IMR-90 (cell line): Measurements from ENCODE around the gene EDIL3. TPM values are rescaled to one million over a fixed set of nuclear protein-coding genes. Genes with fewer than 3 reads are reported as not detected.
A peak's percentile ranks its signal among the peaks of the same experiment; 100 is the strongest.

Experiments used
- ATAC-seq: fragments of 200-7000 bp; cut with Tn5 transposase; 2 replicates; pipeline ENCODE4 v1.9.1; 2020; ENCODE audit warnings: low read depth, mild to moderate bottlenecking, moderate library complexity
- BruUV-seq: library from RNA; stranded (reverse); fragments of 400-500 nt; replicated peaks from 2 replicates; lab custom pipeline; 2021; lab: Mats Ljungman, UMichigan
- CTCF ChIA-PET: fragments of 300-600 bp; formaldehyde crosslinking; extraction: SDS; loops from one replicate; lab custom pipeline; 2021; ENCODE audit warnings: antibody characterized with exemption; lab: Yijun Ruan, JAX
- POLR2A ChIA-PET: fragments of 300-600 bp; sonication (Branson Sonifier 250); formaldehyde crosslinking; loops from one replicate; lab custom pipeline; 2022; ENCODE audit warnings: antibody characterized with exemption; ENCODE audit not compliant: unreplicated experiment; lab: Charles Lee
- DNase-seq: peaks from one replicate; pipeline ENCODE4 v3.0.0; 2013
- H2AFZ ChIP-seq: replicated peaks from 2 replicates; pipeline ENCODE3; 2013; ENCODE audit warnings: low read length, mild to moderate bottlenecking; ENCODE audit not compliant: poor library complexity
- H2AK5ac ChIP-seq: 2 replicates; pipeline ENCODE4 v1.6.1; 2013; ENCODE audit warnings: low read depth, low read length, inconsistent platforms
- H2AK9ac ChIP-seq: replicated peaks from 2 replicates; pipeline ENCODE3; 2013; ENCODE audit warnings: mild to moderate bottlenecking, low read depth, low read length, moderate library complexity; ENCODE audit not compliant: poor library complexity
- H2BK120ac ChIP-seq: 2 replicates; pipeline ENCODE4 v1.6.1; 2013; ENCODE audit warnings: low read depth, low read length, inconsistent platforms
- H2BK15ac ChIP-seq: 3 replicates; pipeline ENCODE4 v1.6.1; 2013; ENCODE audit warnings: low read depth, low read length, inconsistent platforms
- H2BK20ac ChIP-seq: 2 replicates; pipeline ENCODE4 v1.6.1; 2013; ENCODE audit warnings: low read depth, mild to moderate bottlenecking, inconsistent platforms, low read length, moderate library complexity
- H2BK5ac ChIP-seq: 2 replicates; pipeline ENCODE4 v1.6.1; 2013; ENCODE audit warnings: mild to moderate bottlenecking, low read depth, low read length, inconsistent platforms; ENCODE audit not compliant: poor library complexity, severe bottlenecking
- H3K14ac ChIP-seq: replicated peaks from 2 replicates; pipeline ENCODE4 v1.6.1; 2013; ENCODE audit warnings: low read depth, low read length, inconsistent platforms
- H3K18ac ChIP-seq: 2 replicates; pipeline ENCODE4 v1.6.1; 2013; ENCODE audit warnings: low read depth, low read length, control low read depth
- H3K23ac ChIP-seq: 2 replicates; pipeline ENCODE4 v1.6.1; 2013; ENCODE audit warnings: low read depth, low read length, inconsistent platforms
- H3K27ac ChIP-seq: 2 replicates; pipeline ENCODE4 v1.5.1; 2013; ENCODE audit warnings: mild to moderate bottlenecking, control low read depth, low read length; ENCODE audit not compliant: insufficient read depth
- H3K27me3 ChIP-seq: 2 replicates; pipeline ENCODE4 v1.6.1; 2013; ENCODE audit warnings: low read length; ENCODE audit not compliant: control insufficient read depth, insufficient read depth
- H3K36me3 ChIP-seq: 2 replicates; pipeline ENCODE4 v1.6.1; 2013; ENCODE audit warnings: low read length, mixed read lengths; ENCODE audit not compliant: control insufficient read depth, insufficient read depth
- H3K4ac ChIP-seq: 2 replicates; pipeline ENCODE4 v1.6.1; 2013; ENCODE audit warnings: low read depth, low read length, inconsistent platforms
- H3K4me1 ChIP-seq: 2 replicates; pipeline ENCODE4 v1.6.1; 2013; ENCODE audit warnings: low read length, mixed read lengths; ENCODE audit not compliant: control insufficient read depth, insufficient read depth
- H3K4me2 ChIP-seq: 2 replicates; pipeline ENCODE4 v1.6.1; 2013; ENCODE audit warnings: low read depth, mild to moderate bottlenecking, control low read depth, low read length, moderate library complexity
- H3K4me3 ChIP-seq: 2 replicates; pipeline ENCODE4 v1.5.1; 2013; ENCODE audit warnings: low read depth, mild to moderate bottlenecking, control low read depth, low read length, moderate library complexity; ENCODE audit not compliant: insufficient read depth
- H3K56ac ChIP-seq: 2 replicates; pipeline ENCODE4 v1.6.1; 2013; ENCODE audit warnings: low read length, inconsistent platforms; ENCODE audit not compliant: insufficient read depth; ENCODE audit errors: extremely low read depth
- H3K79me1 ChIP-seq, 2 experiments: 2 replicates each; pipeline ENCODE4 v1.6.1; 2013; ENCODE audit warnings: low read length in 2 of 2, inconsistent platforms in 1 of 2, low read depth in 1 of 2
- H3K9ac ChIP-seq: 2 replicates; pipeline ENCODE4 v1.6.1; 2013; ENCODE audit warnings: low read depth, low read length, control low read depth
- H3K9me1 ChIP-seq: 2 replicates; pipeline ENCODE4 v1.6.1; 2013; ENCODE audit warnings: low read length, inconsistent platforms; ENCODE audit not compliant: insufficient read depth
- H3K9me3 ChIP-seq: 2 replicates; pipeline ENCODE4 v1.6.1; 2013; ENCODE audit warnings: low read length; ENCODE audit not compliant: control insufficient read depth, insufficient read depth
- H4K20me1 ChIP-seq: 2 replicates; pipeline ENCODE4 v1.6.1; 2013; ENCODE audit warnings: low read length, inconsistent platforms; ENCODE audit not compliant: insufficient read depth
- H4K5ac ChIP-seq: 2 replicates; pipeline ENCODE4 v1.6.1; 2013; ENCODE audit warnings: mild to moderate bottlenecking, low read depth, low read length, control low read depth
- H4K8ac ChIP-seq, 2 experiments: 2 replicates each; pipeline ENCODE4 v1.6.1; 2013; ENCODE audit warnings: low read depth in 2 of 2, low read length in 2 of 2, control low read depth in 1 of 2, inconsistent platforms in 1 of 2
- H4K91ac ChIP-seq: 2 replicates; pipeline ENCODE4 v1.6.1; 2013; ENCODE audit warnings: low read depth, low read length, inconsistent platforms; ENCODE audit not compliant: insufficient read depth
- BHLHE40 ChIP-seq: fragments of 150-350 bp; IDR thresholded peaks from 2 replicates; pipeline ENCODE4 v1.6.1; 2016; ENCODE audit warnings: mild to moderate bottlenecking, low read depth, low read length
- CEBPB ChIP-seq: IDR thresholded peaks from 2 replicates; pipeline ENCODE4 v1.6.1; 2012; ENCODE audit warnings: low read depth, low read length, improper control_type of control experiment
- FOS ChIP-seq: fragments of 150-350 bp; IDR thresholded peaks from 2 replicates; pipeline ENCODE4 v1.6.1; 2016; ENCODE audit warnings: low read depth, low read length
- WGBS, 2 experiments: methylation state at CpG; one replicate each; pipeline versions ENCODE4 v1.1.5 to v1.1.7; 2013; ENCODE audit warnings: missing lambda C conversion rate in 2 of 2; ENCODE audit not compliant: insufficient read length in 1 of 2; ENCODE audit errors: extremely low coverage in 2 of 2; 5-methylcytosine and 5-hydroxymethylcytosine counted together
- dilution Hi-C: fragments of 300-500 bp; cut with HindIII; formaldehyde crosslinking; loops from one replicate; pipeline ENCODE4 v1.14.3; 2018; ENCODE audit warnings: low sequenced_read_pairs; ENCODE audit not compliant: unreplicated experiment
- in situ Hi-C: fragments of 300-500 bp; cut with MboI; formaldehyde crosslinking; loops from 3 replicates; pipeline ENCODE4 v1.14.3; 2019; ENCODE audit warnings: low sequenced_read_pairs, inconsistent platforms, mixed read lengths
- intact Hi-C: fragments of 100-400 bp; cut with micrococcal nuclease; formaldehyde crosslinking; loops from 2 replicates; pipeline ENCODE4 v1.10.0; 2022
- polyA plus RNA-seq, 3 experiments: library from polyadenylated mRNA; depleted of rRNA; stranded (reverse); fragments of >200 nt; gene quantifications; 2 replicates each; pipeline ENCODE4 v1.2.3, GENCODE V29; 2012; ENCODE audit warnings: low replicate concordance in 1 of 3
- total RNA-seq: library from RNA; depleted of rRNA; stranded (reverse); fragments of >200 nt; gene quantifications from 2 replicates; pipeline ENCODE4 v1.2.3, GENCODE V29; 2012
- TF ChIP-seq, protein P1 (sequence below): fragments of 150-350 bp; IDR thresholded peaks from 2 replicates; pipeline ENCODE4 v1.6.1; 2017; ENCODE audit warnings: mild to moderate bottlenecking, antibody characterized with exemption, low read length, low read depth

The EDIL3 gene
- total and polyA plus RNA-seq, 2 of the 4 experiments (the other 2 are of a cell fraction), result 55.5 to 82.8 TPM

DNA sequence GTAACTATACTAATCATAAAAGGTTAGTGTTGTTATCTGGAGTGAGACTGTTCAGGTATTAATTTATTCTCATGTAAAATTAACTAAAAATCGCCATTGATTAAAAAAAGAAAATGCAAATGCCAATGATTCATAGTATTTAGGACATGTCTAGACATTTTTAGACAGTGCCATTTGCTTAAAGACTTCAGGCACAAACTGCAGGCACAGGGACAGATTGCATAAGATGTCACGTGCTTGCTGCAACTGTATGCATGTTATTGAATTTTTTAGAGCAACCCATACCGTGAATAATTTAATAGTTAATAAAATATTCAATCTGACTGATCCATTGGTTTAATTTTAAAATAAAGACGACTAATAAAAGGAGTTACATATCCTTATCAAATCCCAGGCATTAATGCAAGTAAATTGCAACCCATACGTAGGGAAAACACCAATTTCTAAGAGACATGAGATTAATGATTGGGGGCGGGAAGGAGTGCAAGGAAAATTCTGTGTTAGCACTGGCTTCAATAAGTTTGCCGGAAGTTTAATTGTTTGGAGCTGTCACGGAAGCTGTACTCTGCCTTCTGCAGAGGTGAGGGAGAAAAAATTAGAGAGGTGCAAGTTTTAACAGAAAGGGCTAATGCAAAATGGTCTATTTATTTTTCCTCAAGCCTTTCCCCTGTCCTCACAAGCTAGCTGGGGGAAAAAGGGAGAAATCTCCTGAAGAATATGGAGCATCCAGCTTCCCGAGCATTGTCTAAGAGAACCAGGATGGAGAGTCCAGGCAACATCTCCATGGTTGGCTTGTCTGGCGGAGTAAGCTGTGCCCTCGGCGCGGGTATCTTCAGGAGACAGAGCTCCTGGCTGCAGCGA lies 2.9 kb downstream of the EDIL3 start:
- H3K9me3 ChIP-seq, result no peaks in the 10 kb centered on the region
- no peaks in the 10 kb centered on the region for H3K36me3 ChIP-seq
- H3K14ac ChIP-seq, result peak overlapping the region; percentile 85
- H3K23ac ChIP-seq, result peak overlapping the region; percentile 77
- H3K9me1 ChIP-seq, result no peaks in the 10 kb centered on the region
- peak overlapping the region; percentile 92 for H3K4ac ChIP-seq
- peak overlapping the region; percentile 94 for H4K91ac ChIP-seq
- H3K4me1 ChIP-seq, result peaks cover 4% of the 10 kb centered on the region
- DNase-seq (no peak), ATAC-seq (no peak)
- H2BK120ac ChIP-seq, result peak overlapping the region; percentile 82
- H2BK20ac ChIP-seq, result peak overlapping the region; percentile 35
- in situ Hi-C loops (no loop called here), intact Hi-C loops (loop anchor here (1.0 to 10.0 kb wide), 4 partner anchors 124 to 659 kb away; no protein-coding TSS in a partner anchor), dilution Hi-C loops (no loop called here)
- peak overlapping the region; percentile 92 for H3K4me3 ChIP-seq
- peak overlapping the region; percentile 94 for H2BK5ac ChIP-seq
- H3K4me2 ChIP-seq, result peak overlapping the region; percentile 96
- peak overlapping the region; percentile 90 for H3K56ac ChIP-seq
- peaks cover 10 to 32% of the 10 kb centered on the region in 2 experiments for H3K79me1 ChIP-seq
- H4K8ac ChIP-seq, result peak overlapping the region; percentile 55 to 85; a peak in 3 of 4 replicates
- peak overlapping the region; percentile 4; the same call in 2 of the 3 replicates for H2BK15ac ChIP-seq
- CTCF ChIA-PET, result interaction anchor here (0.7 kb wide), 1 partner anchor 181 kb away, joined by 3 read pairs; no protein-coding TSS in a partner anchor
- peak overlapping the region; percentile 56 for H4K5ac ChIP-seq
- TF ChIP-seq BHLHE40, result peak; percentile 81
- no peak for TF ChIP-seq FOS
- TF ChIP-seq, protein P1, sequence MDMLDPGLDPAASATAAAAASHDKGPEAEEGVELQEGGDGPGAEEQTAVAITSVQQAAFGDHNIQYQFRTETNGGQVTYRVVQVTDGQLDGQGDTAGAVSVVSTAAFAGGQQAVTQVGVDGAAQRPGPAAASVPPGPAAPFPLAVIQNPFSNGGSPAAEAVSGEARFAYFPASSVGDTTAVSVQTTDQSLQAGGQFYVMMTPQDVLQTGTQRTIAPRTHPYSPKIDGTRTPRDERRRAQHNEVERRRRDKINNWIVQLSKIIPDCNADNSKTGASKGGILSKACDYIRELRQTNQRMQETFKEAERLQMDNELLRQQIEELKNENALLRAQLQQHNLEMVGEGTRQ, result peak; percentile 54; the same call in 1 of the 2 replicates
- TF ChIP-seq CEBPB, result peak; percentile 87
- no peaks in the 10 kb centered on the region for H3K27me3 ChIP-seq
- H3K18ac ChIP-seq, result peak overlapping the region; percentile 72
- peak overlapping the region; percentile 87 for H3K27ac ChIP-seq
- no peaks in the 10 kb centered on the region for H4K20me1 ChIP-seq
- no CpG with 5 or more reads among the region's 14 CpGs for WGBS, 2 experiments
- peak overlapping the region; percentile 82 for H3K9ac ChIP-seq
- H2AK5ac ChIP-seq, result no peak overlapping the region
- H2AFZ ChIP-seq, result peak overlapping the region; percentile 92
- POLR2A ChIA-PET, result interaction anchor here (0.6 kb wide), 1 partner anchor 661 kb away, joined by 4 read pairs; no protein-coding TSS in a partner anchor
- H2AK9ac ChIP-seq, result no peak overlapping the region
- BruUV-seq, result no TSS peak
